H1 (cell line): ENCODE results near the gene FBXW8. TPM values are rescaled to one million over a fixed set of nuclear protein-coding genes. Genes with fewer than 3 reads are reported as not detected.

ENCODE experiments used
- CTCF ChIA-PET: fragments of 300-600 bp; sonication (Branson Sonifier 250); formaldehyde crosslinking; loops from one replicate; lab custom pipeline; 2021; ENCODE audit not compliant: partially characterized antibody; lab: Charles Lee
- POLR2A ChIA-PET: fragments of 300-600 bp; sonication (Branson Sonifier 250); formaldehyde crosslinking; loops from one replicate; lab custom pipeline; 2021; ENCODE audit warnings: inconsistent platforms; ENCODE audit not compliant: partially characterized antibody; lab: Charles Lee
- DNase-seq, 2 experiments: peaks; one replicate each; pipeline versions ENCODE4 v3.0.0 to v3.0.0-alpha.2; 2010 to 2022; ENCODE audit warnings: low spot score in 2 of 2, low read depth in 1 of 2, mixed read lengths in 1 of 2
- FAIRE-seq: peaks from 2 replicates; lab custom pipeline; 2011; peaks lifted over from hg19 to GRCh38; lab: Jason Lieb, UNC
- H2AFZ ChIP-seq: 2 replicates; pipeline ENCODE4 v1.8.1; 2012; ENCODE audit warnings: low read length, inconsistent platforms
- H2AK5ac ChIP-seq: 2 replicates; pipeline ENCODE4 v1.6.1; 2013; ENCODE audit warnings: low read depth, low read length
- H2BK120ac ChIP-seq: replicated peaks from 2 replicates; pipeline ENCODE3; 2013; ENCODE audit warnings: low read depth, low read length, inconsistent platforms
- H2BK12ac ChIP-seq: 2 replicates; pipeline ENCODE4 v1.6.1; 2013; ENCODE audit warnings: low read depth, low read length
- H2BK15ac ChIP-seq: 2 replicates; pipeline ENCODE4 v1.6.1; 2013; ENCODE audit warnings: low read length
- H2BK20ac ChIP-seq: 2 replicates; pipeline ENCODE4 v1.6.1; 2013; ENCODE audit warnings: low read length
- H2BK5ac ChIP-seq: 2 replicates; pipeline ENCODE4 v1.6.1; 2013; ENCODE audit warnings: low read depth, low read length
- H3K14ac ChIP-seq: 2 replicates; pipeline ENCODE4 v1.6.1; 2013; ENCODE audit warnings: inconsistent platforms; ENCODE audit not compliant: insufficient read length
- H3K18ac ChIP-seq: 2 replicates; pipeline ENCODE4 v1.6.1; 2013; ENCODE audit warnings: low read length; ENCODE audit errors: extremely low read depth
- H3K23ac ChIP-seq: 2 replicates; pipeline ENCODE4 v1.6.1; 2013; ENCODE audit warnings: inconsistent platforms; ENCODE audit not compliant: insufficient read length
- H3K23me2 ChIP-seq: 2 replicates; pipeline ENCODE4 v1.6.1; 2013; ENCODE audit warnings: low read depth, low read length
- H3K27ac ChIP-seq: 2 replicates; pipeline ENCODE4 v1.6.1; 2011; ENCODE audit warnings: low read depth, low read length, inconsistent platforms
- H3K27me3 ChIP-seq, 4 experiments: replicated peaks in 1 of 4; 1 replicate in 1 of 4; 2 replicates in 3 of 4; pipeline versions ENCODE4 v1.6.1 to v1.8.1; 2011 to 2013; ENCODE audit warnings: low read length in 3 of 4, mild to moderate bottlenecking in 3 of 4, inconsistent platforms in 2 of 4, mixed read lengths in 2 of 4, moderate library complexity in 1 of 4; ENCODE audit not compliant: control insufficient read depth in 3 of 4, insufficient read depth in 3 of 4; ENCODE audit errors: extremely low read depth in 1 of 4
- H3K36me3 ChIP-seq, 4 experiments: 2 replicates each; pipeline versions ENCODE4 v1.6.1 to v1.8.1; 2011 to 2013; ENCODE audit warnings: mild to moderate bottlenecking in 4 of 4, low read length in 3 of 4, moderate library complexity in 2 of 4, control low read depth in 1 of 4, inconsistent platforms in 1 of 4; ENCODE audit not compliant: insufficient read depth in 4 of 4, control insufficient read depth in 2 of 4
- H3K4ac ChIP-seq: replicated peaks from 2 replicates; pipeline ENCODE3; 2013; ENCODE audit warnings: low read length, low read depth, mixed read lengths, inconsistent platforms; ENCODE audit not compliant: insufficient read length
- H3K4me1 ChIP-seq, 4 experiments: replicated peaks in 1 of 4; 1 replicate in 1 of 4; 2 replicates in 3 of 4; pipeline versions ENCODE4 v1.6.1 to v1.8.1; 2011 to 2013; ENCODE audit warnings: low read length in 3 of 4, inconsistent platforms in 2 of 4, mixed read lengths in 1 of 4; ENCODE audit not compliant: insufficient read depth in 4 of 4, control insufficient read depth in 3 of 4
- H3K4me2 ChIP-seq, 2 experiments: 2 replicates each; pipeline versions ENCODE4 v1.6.1 to v1.8.1; 2011 to 2013; ENCODE audit warnings: low read depth in 2 of 2, low read length in 2 of 2, control low read depth in 1 of 2, inconsistent platforms in 1 of 2, mild to moderate bottlenecking in 1 of 2; ENCODE audit not compliant: insufficient read depth in 1 of 2
- H3K4me3 ChIP-seq, 4 experiments: fragments of 200-600, 300-600 bp in 1 of 4; sonication (generic), shearing (Covaris generic), sonication (Bioruptor Twin) in 1 of 4; 2 replicates each; pipeline versions ENCODE4 v1.5.1 to v1.8.1; 2011 to 2016; ENCODE audit warnings: low read length in 4 of 4, low read depth in 3 of 4, control low read depth in 2 of 4, inconsistent platforms in 2 of 4, mild to moderate bottlenecking in 2 of 4, mixed read lengths in 1 of 4, moderate library complexity in 1 of 4; ENCODE audit not compliant: insufficient read depth in 2 of 4; ENCODE audit errors: extremely low read depth in 1 of 4
- H3K56ac ChIP-seq: replicated peaks from 2 replicates; pipeline ENCODE3; 2013; ENCODE audit warnings: low read depth, mild to moderate bottlenecking, mixed read lengths, low read length, inconsistent platforms; ENCODE audit not compliant: insufficient read length
- H3K79me1 ChIP-seq: 2 replicates; pipeline ENCODE4 v1.6.1; 2013; ENCODE audit warnings: low read depth, low read length, control low read depth
- H3K79me2 ChIP-seq, 2 experiments: 2 replicates each; pipeline versions ENCODE4 v1.6.1 to v1.8.1; 2012 to 2013; ENCODE audit warnings: low read length in 2 of 2, mild to moderate bottlenecking in 2 of 2, inconsistent platforms in 1 of 2; ENCODE audit not compliant: insufficient read depth in 2 of 2, control insufficient read depth in 1 of 2
- H3K9ac ChIP-seq, 4 experiments: replicated peaks in 1 of 4; 1 replicate in 1 of 4; 2 replicates in 3 of 4; pipeline versions ENCODE4 v1.6.1 to v1.8.1; 2011 to 2013; ENCODE audit warnings: low read depth in 3 of 4, low read length in 3 of 4, control low read depth in 2 of 4, mild to moderate bottlenecking in 2 of 4, moderate library complexity in 2 of 4, inconsistent platforms in 1 of 4; ENCODE audit errors: extremely low read depth in 1 of 4
- H3K9me3 ChIP-seq, 2 experiments: 2 replicates each; pipeline versions ENCODE4 v1.6.1 to v1.8.1; 2012 to 2013; ENCODE audit warnings: mild to moderate bottlenecking in 2 of 2, moderate library complexity in 2 of 2, control low read depth in 1 of 2, inconsistent platforms in 1 of 2, low read depth in 1 of 2, low read length in 1 of 2, mixed read lengths in 1 of 2; ENCODE audit not compliant: insufficient read depth in 2 of 2
- H4K20me1 ChIP-seq, 2 experiments: replicated peaks in 1 of 2; 2 replicates each; pipeline versions ENCODE3 to v1.8.1; 2011 to 2013; ENCODE audit warnings: inconsistent platforms in 2 of 2, low read length in 2 of 2, mild to moderate bottlenecking in 1 of 2; ENCODE audit not compliant: insufficient read depth in 2 of 2, control insufficient read depth in 1 of 2
- H4K5ac ChIP-seq: 2 replicates; pipeline ENCODE4 v1.6.1; 2013; ENCODE audit warnings: low read length, low read depth, mixed read lengths, inconsistent platforms; ENCODE audit not compliant: insufficient read length
- H4K8ac ChIP-seq: 2 replicates; pipeline ENCODE4 v1.8.0; 2013; ENCODE audit warnings: mild to moderate bottlenecking, moderate library complexity, low read length, inconsistent platforms; ENCODE audit not compliant: insufficient read depth; ENCODE audit errors: extremely low read depth
- H4K91ac ChIP-seq: replicated peaks from 2 replicates; pipeline ENCODE3; 2013; ENCODE audit warnings: low read length, mixed read lengths, inconsistent platforms; ENCODE audit not compliant: insufficient read length
- CTCF ChIP-seq, 3 experiments: IDR thresholded peaks; 1 replicate in 2 of 3; 2 replicates in 1 of 3; pipeline versions ENCODE4 v1.5.1 to v1.6.1; 2011; ENCODE audit warnings: low read length in 3 of 3, mild to moderate bottlenecking in 3 of 3, inconsistent platforms in 2 of 3, low read depth in 1 of 3, moderate library complexity in 1 of 3; ENCODE audit not compliant: insufficient read depth in 1 of 3; ENCODE audit errors: control extremely low read depth in 1 of 3
- HDAC2 ChIP-seq, 2 experiments: fragments of 300-600 bp in 1 of 2; sonication (generic) in 1 of 2; IDR thresholded peaks; 2 replicates each; pipeline ENCODE4 v1.6.1; 2011 to 2012; ENCODE audit warnings: low read depth in 2 of 2, low read length in 2 of 2, mild to moderate bottlenecking in 2 of 2, moderate library complexity in 2 of 2, borderline replicate concordance in 1 of 2, inconsistent platforms in 1 of 2
- KDM1A ChIP-seq: fragments of 200-600, 300-600 bp; sonication (generic); IDR thresholded peaks from 2 replicates; pipeline ENCODE4 v1.7.1; 2016; ENCODE audit warnings: mild to moderate bottlenecking, low read length, borderline replicate concordance
- MAFK ChIP-seq: IDR thresholded peaks from 2 replicates; pipeline ENCODE4 v1.6.1; 2012; ENCODE audit warnings: low read depth, mild to moderate bottlenecking, improper control_type of control experiment, low read length
- NANOG ChIP-seq: IDR thresholded peaks from 2 replicates; pipeline ENCODE4 v1.6.1; 2011; ENCODE audit warnings: low read length, low read depth, mild to moderate bottlenecking, inconsistent platforms; ENCODE audit not compliant: insufficient read depth, poor library complexity, severe bottlenecking
- POLR2AphosphoS5 ChIP-seq: IDR thresholded peaks from 2 replicates; pipeline ENCODE4 v1.6.1; 2011; ENCODE audit warnings: low read depth, low read length
- RFX5 ChIP-seq: IDR thresholded peaks from 2 replicates; pipeline ENCODE4 v1.6.1; 2011; ENCODE audit warnings: low read depth, low read length, improper control_type of control experiment, borderline replicate concordance
- RXRA ChIP-seq: IDR thresholded peaks from 2 replicates; pipeline ENCODE4 v1.6.1; 2011; ENCODE audit warnings: low read depth, mild to moderate bottlenecking, low read length, moderate library complexity; ENCODE audit not compliant: insufficient read depth
- WGBS, 2 experiments: shearing (Covaris generic) in 1 of 2; methylation state at CpG; one replicate each; pipeline versions ENCODE4 v1.1.6 to v1.1.7; 2013 to 2015; ENCODE audit warnings: low lambda C conversion rate in 2 of 2, mixed read lengths in 2 of 2, inconsistent platforms in 1 of 2, low coverage in 1 of 2, missing lambda C conversion rate in 1 of 2; ENCODE audit not compliant: insufficient replicate concordance in 2 of 2, insufficient coverage in 1 of 2, insufficient read length in 1 of 2; ENCODE audit errors: extremely low coverage in 1 of 2, missing lambda C conversion rate in 1 of 2; 5-methylcytosine and 5-hydroxymethylcytosine counted together
- polyA plus RNA-seq, 7 experiments: library from polyadenylated mRNA; depleted of rRNA in 3 of 7; stranded (reverse) in 5 of 7; unstranded in 2 of 7; fragments of >200 nt in 5 of 7; fragments of 200-250 nt in 2 of 7; gene quantifications; 1 replicate in 5 of 7; 2 replicates in 1 of 7; 4 replicates in 1 of 7; pipeline versions ENCODE4 v1.2.1 to v1.2.3, GENCODE V29; 2011 to 2013; ENCODE audit warnings: missing spikeins in 2 of 7, mixed read lengths in 2 of 7
- total RNA-seq: library from RNA; stranded (reverse); fragmentation: NEBNext Ultra II Directional; extraction: Animal tissue kit (Norgen Biotek cat#: 25700); gene quantifications from 2 replicates; pipeline ENCODE4 v1.2.1, GENCODE V29; 2021
- TF ChIP-seq, protein P1 (sequence below): IDR thresholded peaks from 2 replicates; pipeline ENCODE4 v1.6.1; 2012; ENCODE audit warnings: low read length, inconsistent platforms

Gene FBXW8
- total and polyA plus RNA-seq, 2 of the 8 experiments (the other 6 are each of a cell fraction or from before 2014, with no cell fraction given) = 15.8 to 16.0 TPM

DNA sequence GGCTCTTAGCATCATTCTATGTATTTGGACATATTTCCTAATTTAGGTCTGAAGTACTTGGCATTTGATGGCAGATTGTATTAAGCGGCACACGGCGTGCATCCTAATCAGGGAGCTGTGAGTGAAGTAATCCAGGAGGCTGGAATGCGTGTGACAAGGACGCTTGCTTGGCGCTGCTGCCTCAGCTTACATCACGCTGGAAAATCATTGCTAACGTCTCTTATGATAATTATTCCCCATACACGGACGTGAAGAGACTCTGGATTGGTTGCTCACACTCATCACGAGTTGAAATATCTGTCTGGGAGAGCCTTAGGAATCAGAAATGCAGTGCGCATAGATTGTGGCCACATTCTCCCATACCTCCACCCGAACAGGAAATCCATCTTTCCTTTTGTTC, 85.3 kb downstream of the FBXW8 start:
- ChIA-PET CTCF (no interaction called here), POLR2A (no interaction called here)
- Histone ChIP-seq H3K56ac (no peak overlapping the region), H3K14ac (no peak overlapping the region), H3K23me2 (no peaks in the 10 kb centered on the region), H2BK15ac (no peak overlapping the region), H4K8ac (no peak overlapping the region), H3K79me2 (no peaks in the 10 kb centered on the region), H3K27ac (no peak overlapping the region), H3K4me3 (no peak overlapping the region), H2BK5ac (no peak overlapping the region), H3K4ac (no peak overlapping the region), H2BK20ac (no peak overlapping the region), H3K36me3 (peaks cover 0 to 2% (median 0%) of the 10 kb centered on the region in 4 experiments; a peak in 1 of 8 replicates), H2BK120ac (no peak overlapping the region), H3K9ac (no peak overlapping the region), H3K9me3 (no peaks in the 10 kb centered on the region), H2BK12ac (no peak overlapping the region), H3K4me2 (no peak overlapping the region), H3K18ac (no peak overlapping the region), H2AK5ac (no peak overlapping the region), H3K79me1 (peaks cover 2% of the 10 kb centered on the region), H2AFZ (no peak overlapping the region), H3K27me3 (no peaks in the 10 kb centered on the region), H3K23ac (no peak overlapping the region), H3K4me1 (peaks cover 0 to 11% (median 2%) of the 10 kb centered on the region in 4 experiments; a peak in 3 of 7 replicates), H4K5ac (no peak overlapping the region), H4K20me1 (peaks cover 0 to 2% of the 10 kb centered on the region in 2 experiments), H4K91ac (no peak overlapping the region)
- DNase-seq (no peak), FAIRE-seq (no peak)
- WGBS, 2 experiments = 87% methylated on average over 13 of the region's 13 CpGs; no CpG with 5 or more reads in 1 of the 2 experiments
- TF ChIP-seq CTCF (IDR thresholded peaks at IDR 0.05; ENCODE audit: control extremely low read depth in 1 of 3, insufficient read depth in 1 of 3, low read depth in 1 of 3, low read length in 3 of 3) = no peak
- no peak for TF ChIP-seq MAFK
- no peak for TF ChIP-seq RFX5
- TF ChIP-seq KDM1A = no peak
- no peak for TF ChIP-seq NANOG
- no peak for TF ChIP-seq POLR2AphosphoS5
- no peak for TF ChIP-seq HDAC2 (IDR thresholded peaks at IDR 0.05; ENCODE audit: borderline replicate concordance in 1 of 2, low read depth in 2 of 2, low read length in 2 of 2)
- no peak for TF ChIP-seq RXRA
- TF ChIP-seq, protein P1, sequence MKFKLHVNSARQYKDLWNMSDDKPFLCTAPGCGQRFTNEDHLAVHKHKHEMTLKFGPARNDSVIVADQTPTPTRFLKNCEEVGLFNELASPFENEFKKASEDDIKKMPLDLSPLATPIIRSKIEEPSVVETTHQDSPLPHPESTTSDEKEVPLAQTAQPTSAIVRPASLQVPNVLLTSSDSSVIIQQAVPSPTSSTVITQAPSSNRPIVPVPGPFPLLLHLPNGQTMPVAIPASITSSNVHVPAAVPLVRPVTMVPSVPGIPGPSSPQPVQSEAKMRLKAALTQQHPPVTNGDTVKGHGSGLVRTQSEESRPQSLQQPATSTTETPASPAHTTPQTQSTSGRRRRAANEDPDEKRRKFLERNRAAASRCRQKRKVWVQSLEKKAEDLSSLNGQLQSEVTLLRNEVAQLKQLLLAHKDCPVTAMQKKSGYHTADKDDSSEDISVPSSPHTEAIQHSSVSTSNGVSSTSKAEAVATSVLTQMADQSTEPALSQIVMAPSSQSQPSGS = no peak
